CD8-positive, alpha-beta memory T cell (primary cell): Measurements from ENCODE around the gene ANK3. TPM values are rescaled to one million over a fixed set of nuclear protein-coding genes. Genes with fewer than 3 reads are reported as not detected.

Experiments used
- CTCF ChIA-PET: fragments of 350-600 bp; sonication (Branson Sonifier 250); formaldehyde crosslinking; loops from one replicate; lab custom pipeline; 2021; ENCODE audit warnings: antibody characterized with exemption; lab: Charles Lee
- POLR2A ChIA-PET: fragments of 350-600 bp; sonication (Branson Sonifier 250); formaldehyde crosslinking; loops from one replicate; lab custom pipeline; 2021; ENCODE audit warnings: antibody characterized with exemption; lab: Charles Lee
- DNase-seq, 5 donors: peaks; one replicate each; pipeline versions ENCODE4 v3.0.0 to v3.0.0-alpha.2; 2020 to 2022; ENCODE audit warnings: mixed read lengths in 1 of 5
- H3K27ac ChIP-seq: one replicate; pipeline ENCODE4 v1.7.0; 2013; ENCODE audit warnings: low read depth, mild to moderate bottlenecking, low read length, moderate library complexity
- H3K27me3 ChIP-seq: 2 replicates; pipeline ENCODE4 v1.7.0; 2013; ENCODE audit warnings: low read length, mild to moderate bottlenecking; ENCODE audit not compliant: insufficient read depth, poor library complexity, severe bottlenecking
- H3K36me3 ChIP-seq: 2 replicates; pipeline ENCODE4 v1.7.0; 2013; ENCODE audit warnings: mild to moderate bottlenecking, low read length, moderate library complexity; ENCODE audit not compliant: insufficient read depth
- H3K4me1 ChIP-seq: 2 replicates; pipeline ENCODE4 v1.7.0; 2013; ENCODE audit warnings: mild to moderate bottlenecking, low read length, moderate library complexity; ENCODE audit not compliant: insufficient read depth
- H3K4me3 ChIP-seq: 2 replicates; pipeline ENCODE4 v1.7.0; 2013; ENCODE audit warnings: mild to moderate bottlenecking, low read length
- H3K9me3 ChIP-seq: 2 replicates; pipeline ENCODE4 v1.7.0; 2013; ENCODE audit warnings: mild to moderate bottlenecking, low read length
- H3K27ac Mint-ChIP-seq, 8 donors: one replicate each; pipeline ENCODE4 v1.8.0; 2020 to 2021; ENCODE audit warnings: mixed read lengths in 8 of 8, mild to moderate bottlenecking in 6 of 8, inconsistent platforms in 3 of 8, moderate library complexity in 3 of 8
- H3K27me3 Mint-ChIP-seq, 2 donors: one replicate each; pipeline ENCODE4 v1.8.0; 2020 to 2021; ENCODE audit warnings: mixed read lengths in 2 of 2, mild to moderate bottlenecking in 1 of 2, moderate library complexity in 1 of 2
- H3K36me3 Mint-ChIP-seq, 3 donors: one replicate each; pipeline ENCODE4 v1.8.0; 2020 to 2021; ENCODE audit warnings: mixed read lengths in 3 of 3, inconsistent platforms in 1 of 3, mild to moderate bottlenecking in 1 of 3
- H3K4me1 Mint-ChIP-seq, 3 donors: one replicate each; pipeline ENCODE4 v1.8.0; 2020 to 2021; ENCODE audit warnings: mixed read lengths in 3 of 3, inconsistent platforms in 1 of 3, mild to moderate bottlenecking in 1 of 3
- H3K4me3 Mint-ChIP-seq, 7 donors: one replicate each; pipeline ENCODE4 v1.8.0; 2020 to 2021; ENCODE audit warnings: mixed read lengths in 7 of 7, mild to moderate bottlenecking in 6 of 7, moderate library complexity in 4 of 7, inconsistent platforms in 2 of 7
- H3K9me3 Mint-ChIP-seq, 5 donors: one replicate each; pipeline ENCODE4 v1.8.0; 2020 to 2022; ENCODE audit warnings: mixed read lengths in 5 of 5, mild to moderate bottlenecking in 3 of 5, moderate library complexity in 2 of 5, inconsistent platforms in 1 of 5
- polyA plus RNA-seq: library from polyadenylated mRNA; unstranded; fragments of 300-500 nt; fragmentation: Illumina TruSeq; gene quantifications from one replicate; pipeline ENCODE4 v1.2.3, GENCODE V29; 2021
- total RNA-seq, 2 experiments: library from RNA; stranded (reverse); gene quantifications; one replicate each; pipeline ENCODE4 v1.2.3, GENCODE V29; 2021

Gene ANK3
- total and polyA plus RNA-seq, 3 experiments from 2014 or later = 10.2 to 12.8 (median 11.8) TPM

- no peaks in the 10 kb centered on the region for H3K27me3 ChIP-seq
- POLR2A ChIA-PET = no interaction called here
- Mint-ChIP-seq H3K4me3 (no peak overlapping the region), H3K27ac (no peak overlapping the region), H3K9me3 (no peaks in the 10 kb centered on the region), H3K36me3 (peaks cover 0 to 27% (median 4%) of the 10 kb centered on the region in 3 donors), H3K27me3 (peaks cover 0 to 8% of the 10 kb centered on the region in 2 donors), H3K4me1 (no peaks in the 10 kb centered on the region)
- DNase-seq = no peak
- H3K27ac ChIP-seq = no peak overlapping the region
- H3K36me3 ChIP-seq = peaks cover 3% of the 10 kb centered on the region
- CTCF ChIA-PET = no interaction called here
- H3K4me3 ChIP-seq = no peak overlapping the region
- no peaks in the 10 kb centered on the region for H3K4me1 ChIP-seq
- H3K9me3 ChIP-seq = no peaks in the 10 kb centered on the region
Observed at GRCh38 chr10:60200682-60201053, 189.0 kb downstream of the ANK3 start.

- H3K27ac Mint-ChIP-seq = no peak overlapping the region
- CTCF ChIA-PET = no interaction called here
- H3K27ac ChIP-seq = no peak overlapping the region
- no peak overlapping the region for H3K4me3 ChIP-seq
- H3K9me3 Mint-ChIP-seq = no peaks in the 10 kb centered on the region
- no peak for DNase-seq
- H3K4me1 Mint-ChIP-seq = no peaks in the 10 kb centered on the region
- POLR2A ChIA-PET = no interaction called here
- peaks cover 3% of the 10 kb centered on the region for H3K36me3 ChIP-seq
- H3K4me3 Mint-ChIP-seq = no peak overlapping the region
- H3K9me3 ChIP-seq = no peaks in the 10 kb centered on the region
- no peaks in the 10 kb centered on the region for H3K27me3 ChIP-seq
- peaks cover 0 to 27% (median 4%) of the 10 kb centered on the region in 3 donors for H3K36me3 Mint-ChIP-seq
- no peaks in the 10 kb centered on the region for H3K4me1 ChIP-seq
- peaks cover 0 to 8% of the 10 kb centered on the region in 2 donors for H3K27me3 Mint-ChIP-seq
Observed at GRCh38 chr10:60200012-60200681, 189.5 kb downstream of the ANK3 start.

DNA sequence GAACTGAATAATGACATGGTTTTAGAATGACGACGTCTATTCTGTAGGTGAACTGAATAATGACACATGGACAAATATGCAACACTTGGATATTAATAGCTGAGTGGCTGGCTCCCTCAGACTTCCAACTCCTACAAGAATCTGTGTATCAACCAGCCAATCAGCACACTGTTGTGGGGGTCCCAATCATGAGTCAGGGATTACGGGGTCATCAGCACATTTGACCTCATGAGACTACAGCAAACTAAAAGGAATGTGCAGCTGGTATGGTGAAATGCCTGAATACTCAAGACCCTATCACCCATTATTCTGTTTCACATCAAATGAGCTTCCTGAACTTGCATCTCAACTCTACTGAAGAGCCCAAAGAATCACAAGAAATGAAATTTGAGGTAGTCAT lies 192.5 kb downstream of the ANK3 start:
- Histone ChIP-seq H3K4me3 (no peak overlapping the region), H3K9me3 (no peaks in the 10 kb centered on the region), H3K4me1 (no peaks in the 10 kb centered on the region), H3K36me3 (peaks cover 13% of the 10 kb centered on the region), H3K27me3 (no peaks in the 10 kb centered on the region), H3K27ac (no peak overlapping the region)
- CTCF ChIA-PET = no interaction called here
- Mint-ChIP-seq H3K9me3 (no peaks in the 10 kb centered on the region), H3K27ac (no peak overlapping the region), H3K27me3 (peaks cover 0 to 8% of the 10 kb centered on the region in 2 donors), H3K4me3 (no peak overlapping the region), H3K36me3 (peaks cover 4 to 30% (median 7%) of the 10 kb centered on the region in 3 donors), H3K4me1 (no peaks in the 10 kb centered on the region)
- POLR2A ChIA-PET = no interaction called here
- DNase-seq = no peak

GRCh38 chr10:60194421-60194820 lies 195.3 kb downstream of the ANK3 start:
- H3K36me3 ChIP-seq = peaks cover 13% of the 10 kb centered on the region
- no peak overlapping the region for H3K4me3 ChIP-seq
- Mint-ChIP-seq H3K27me3 (peaks cover 0 to 13% of the 10 kb centered on the region in 2 donors), H3K4me3 (no peak overlapping the region), H3K36me3 (peaks cover 4 to 33% (median 12%) of the 10 kb centered on the region in 3 donors), H3K9me3 (no peaks in the 10 kb centered on the region), H3K27ac (no peak overlapping the region), H3K4me1 (no peaks in the 10 kb centered on the region)
- no peaks in the 10 kb centered on the region for H3K27me3 ChIP-seq
- H3K4me1 ChIP-seq = no peaks in the 10 kb centered on the region
- CTCF ChIA-PET = no interaction called here
- no peak overlapping the region for H3K27ac ChIP-seq
- POLR2A ChIA-PET = no interaction called here
- no peak for DNase-seq
- H3K9me3 ChIP-seq = no peaks in the 10 kb centered on the region

DNA sequence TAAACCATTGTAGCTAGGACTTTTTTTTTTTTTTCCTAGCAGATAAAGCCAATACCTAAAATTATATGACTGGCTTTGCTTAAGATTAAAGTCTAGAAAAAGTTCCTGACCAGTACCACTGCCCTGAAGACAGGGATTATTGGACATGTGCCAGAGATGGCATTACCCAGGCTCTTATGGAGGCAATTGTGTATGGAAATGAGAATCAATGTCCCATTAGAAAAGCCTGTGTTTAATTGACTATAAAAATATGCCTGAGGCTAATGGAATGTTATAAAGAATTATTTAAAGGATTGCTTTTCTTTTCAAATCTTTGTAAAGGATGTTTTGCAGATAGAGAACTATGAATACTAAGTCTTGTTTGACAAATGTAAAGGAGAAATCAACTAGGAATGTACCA lies 196.7 kb downstream of the ANK3 start:
- H3K27me3 Mint-ChIP-seq = peaks cover 0 to 11% of the 10 kb centered on the region in 2 donors
- Histone ChIP-seq H3K4me1 (no peaks in the 10 kb centered on the region), H3K27ac (no peak overlapping the region), H3K27me3 (no peaks in the 10 kb centered on the region), H3K9me3 (no peaks in the 10 kb centered on the region), H3K36me3 (peaks cover 15% of the 10 kb centered on the region), H3K4me3 (no peak overlapping the region)
- H3K4me3 Mint-ChIP-seq = no peak overlapping the region
- POLR2A ChIA-PET = no interaction called here
- DNase-seq = no peak
- H3K9me3 Mint-ChIP-seq = no peaks in the 10 kb centered on the region
- CTCF ChIA-PET = no interaction called here
- H3K4me1 Mint-ChIP-seq = no peaks in the 10 kb centered on the region
- peaks cover 4 to 32% (median 12%) of the 10 kb centered on the region in 3 donors for H3K36me3 Mint-ChIP-seq
- H3K27ac Mint-ChIP-seq = no peak overlapping the region

DNA sequence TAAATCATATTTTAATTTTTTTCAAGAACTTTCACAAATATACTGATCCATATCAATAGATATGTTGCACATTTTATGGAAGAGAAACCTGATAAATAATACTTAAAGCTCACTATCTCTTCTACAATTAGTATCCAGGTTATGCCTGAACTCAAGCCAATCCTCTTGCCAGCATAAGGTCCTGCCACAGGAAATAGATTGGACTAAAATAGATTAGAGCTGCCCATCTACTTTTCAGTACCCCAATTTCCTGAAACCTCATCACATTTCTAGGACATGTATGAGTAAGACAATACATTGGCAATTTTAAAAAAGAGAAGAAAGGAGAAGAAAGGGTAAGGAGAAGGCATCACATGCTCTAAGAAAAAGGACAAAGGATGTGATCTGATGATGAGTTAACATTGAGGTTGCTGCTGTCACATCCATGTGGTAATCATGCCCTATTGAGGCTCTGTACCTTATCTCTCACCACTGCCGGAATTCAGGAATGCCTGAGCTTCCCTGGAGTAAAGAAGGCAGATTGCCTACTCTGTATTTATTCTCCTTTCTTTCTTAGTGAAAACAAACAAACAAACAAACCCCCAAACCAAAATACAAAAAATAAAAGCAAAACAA lies 199.7 kb downstream of the ANK3 start:
- H3K27me3 Mint-ChIP-seq = peaks cover 0 to 17% of the 10 kb centered on the region in 2 donors
- no peak for DNase-seq
- H3K36me3 ChIP-seq = peaks cover 23% of the 10 kb centered on the region
- H3K4me1 ChIP-seq = no peaks in the 10 kb centered on the region
- ChIA-PET POLR2A (interaction anchor here (0.6 kb wide), 1 partner anchor 10 kb away, joined by 6 read pairs; no protein-coding TSS in a partner anchor), CTCF (no interaction called here)
- H3K4me3 ChIP-seq = no peak overlapping the region
- H3K27ac Mint-ChIP-seq = no peak overlapping the region
- peaks cover 0 to 4% (median 0%) of the 10 kb centered on the region in 3 donors for H3K4me1 Mint-ChIP-seq
- H3K9me3 ChIP-seq = no peaks in the 10 kb centered on the region
- H3K27me3 ChIP-seq = no peaks in the 10 kb centered on the region
- H3K36me3 Mint-ChIP-seq = peaks cover 0 to 27% (median 12%) of the 10 kb centered on the region in 3 donors
- no peaks in the 10 kb centered on the region for H3K9me3 Mint-ChIP-seq
- no peak overlapping the region for H3K27ac ChIP-seq
- H3K4me3 Mint-ChIP-seq = no peak overlapping the region

GRCh38 chr10:60188548-60188947 lies 201.1 kb downstream of the ANK3 start:
- Mint-ChIP-seq H3K27me3 (peaks cover 0 to 17% of the 10 kb centered on the region in 2 donors), H3K4me3 (no peak overlapping the region), H3K27ac (no peak overlapping the region), H3K9me3 (no peaks in the 10 kb centered on the region), H3K4me1 (peaks cover 0 to 4% (median 0%) of the 10 kb centered on the region in 3 donors), H3K36me3 (peaks cover 0 to 21% (median 4%) of the 10 kb centered on the region in 3 donors)
- no peak for DNase-seq
- Histone ChIP-seq H3K27me3 (no peaks in the 10 kb centered on the region), H3K27ac (no peak overlapping the region), H3K36me3 (peaks cover 18% of the 10 kb centered on the region), H3K4me1 (no peaks in the 10 kb centered on the region), H3K4me3 (no peak overlapping the region), H3K9me3 (no peaks in the 10 kb centered on the region)
- ChIA-PET POLR2A (no interaction called here), CTCF (no interaction called here)

DNA sequence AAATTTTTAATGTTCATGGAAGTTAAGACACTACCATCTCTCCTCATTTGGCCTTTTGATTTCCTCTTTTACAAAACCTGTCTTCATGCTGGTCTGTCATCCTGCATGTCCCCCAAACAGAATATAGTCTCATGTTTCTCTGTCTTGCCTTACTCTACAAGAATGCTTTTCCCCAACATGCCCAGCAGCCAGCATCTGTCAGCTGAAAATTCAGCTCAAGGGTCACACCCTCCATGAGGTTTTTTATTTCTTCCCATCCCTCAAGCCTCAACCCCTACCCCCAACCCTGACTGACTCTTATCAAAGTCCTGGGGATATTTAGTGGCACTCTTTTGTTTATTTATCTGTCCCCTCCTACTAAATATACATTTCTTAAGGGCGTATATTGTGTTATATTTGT lies 202.0 kb downstream of the ANK3 start:
- H3K9me3 ChIP-seq = no peaks in the 10 kb centered on the region
- H3K36me3 Mint-ChIP-seq = peaks cover 0 to 21% (median 4%) of the 10 kb centered on the region in 3 donors
- ChIA-PET POLR2A (no interaction called here), CTCF (no interaction called here)
- no peak overlapping the region for H3K4me3 Mint-ChIP-seq
- H3K27me3 Mint-ChIP-seq = peaks cover 0 to 15% of the 10 kb centered on the region in 2 donors
- no peak for DNase-seq
- H3K27ac ChIP-seq = no peak overlapping the region
- peaks cover 18% of the 10 kb centered on the region for H3K36me3 ChIP-seq
- peaks cover 0 to 4% (median 0%) of the 10 kb centered on the region in 3 donors for H3K4me1 Mint-ChIP-seq
- H3K27ac Mint-ChIP-seq = no peak overlapping the region
- no peaks in the 10 kb centered on the region for H3K27me3 ChIP-seq
- H3K4me1 ChIP-seq = no peaks in the 10 kb centered on the region
- H3K4me3 ChIP-seq = no peak overlapping the region
- no peaks in the 10 kb centered on the region for H3K9me3 Mint-ChIP-seq
